OCI-LY3 (cell line): ENCODE measurements around the gene AFP.

Experiments used
- H2AFZ ChIP-seq: fragments of 200-600, 300-600 bp; shearing (Covaris generic); 2 replicates; pipeline ENCODE4 v1.6.0; 2014; ENCODE audit warnings: antibody characterized with exemption, low read depth, low read length
- H3K27ac ChIP-seq: fragments of 200-600, 300-600 bp; sonication (generic); 2 replicates; pipeline ENCODE4 v1.5.1; 2014; ENCODE audit warnings: mild to moderate bottlenecking, low read length, moderate library complexity, mixed read lengths
- H3K27me3 ChIP-seq: fragments of 200-600, 300-600 bp; sonication (generic); 2 replicates; pipeline ENCODE4 v1.6.1; 2014; ENCODE audit warnings: low read depth, low read length, mixed read lengths
- H3K36me3 ChIP-seq: fragments of 200-600, 300-600 bp; sonication (generic); replicated peaks from 2 replicates; pipeline ENCODE3; 2014; ENCODE audit warnings: low read depth, low read length, mixed read lengths
- H3K4me1 ChIP-seq: fragments of 300-600, 200-600 bp; sonication (generic); 2 replicates; pipeline ENCODE4 v1.6.1; 2014; ENCODE audit warnings: low read length, mixed read lengths
- H3K4me2 ChIP-seq: fragments of 200-600, 300-600 bp; sonication (generic); 2 replicates; pipeline ENCODE4 v1.6.1; 2014; ENCODE audit warnings: low read length, mixed read lengths
- H3K4me3 ChIP-seq: fragments of 300-600, 200-600 bp; sonication (generic); 2 replicates; pipeline ENCODE4 v1.5.1; 2014; ENCODE audit warnings: antibody characterized with exemption, mild to moderate bottlenecking, low read length, moderate library complexity
- H3K79me2 ChIP-seq: fragments of 300-600, 200-600 bp; shearing (Covaris generic); 2 replicates; pipeline ENCODE4 v1.6.1; 2014; ENCODE audit warnings: mild to moderate bottlenecking, low read length, mixed read lengths
- H3K9ac ChIP-seq: fragments of 300-600, 200-600 bp; shearing (Covaris generic); 2 replicates; pipeline ENCODE4 v1.6.0; 2014; ENCODE audit warnings: mild to moderate bottlenecking, low read length, moderate library complexity
- H3K9me3 ChIP-seq: fragments of 200-600, 300-600 bp; shearing (Covaris generic); 2 replicates; pipeline ENCODE4 v1.6.1; 2014; ENCODE audit warnings: low read length, mixed read lengths; ENCODE audit not compliant: insufficient read depth
- H4K20me1 ChIP-seq: fragments of 200-600, 300-600 bp; sonication (generic); 2 replicates; pipeline ENCODE4 v1.6.1; 2016; ENCODE audit warnings: low read length, mixed read lengths; ENCODE audit not compliant: insufficient read depth
- EZH2phosphoT487 ChIP-seq: fragments of 200-600 bp; shearing (Covaris generic); IDR thresholded peaks from 2 replicates; pipeline ENCODE4 v1.6.1; 2018; ENCODE audit warnings: antibody characterized with exemption, mixed run types, low read depth
- TF ChIP-seq, protein P1 (sequence below): fragments of 200-600, 300-600 bp; sonication (generic); IDR thresholded peaks from 2 replicates; pipeline ENCODE4 v1.5.1; 2014; ENCODE audit warnings: antibody characterized with exemption, low read length, low read depth

The AFP gene

DNA sequence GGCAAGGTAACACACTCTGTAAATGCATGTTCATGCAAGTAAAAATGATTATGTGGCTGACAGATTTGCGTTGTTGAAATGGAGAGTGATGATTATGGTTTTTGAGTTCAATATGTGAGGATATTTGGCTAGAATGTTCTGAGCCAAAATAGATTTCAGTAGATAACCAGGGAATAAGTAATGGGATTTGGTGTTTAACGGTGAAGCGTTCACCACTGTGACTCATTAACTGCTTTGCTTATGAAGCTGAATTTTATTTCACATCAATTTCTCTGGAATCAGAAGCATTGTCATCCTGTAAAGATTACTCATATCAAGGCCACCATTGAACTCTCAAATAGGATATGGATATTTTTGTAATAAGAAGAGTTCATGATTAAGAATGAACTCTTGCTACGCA is 11.7 kb downstream of the AFP start:
- Histone ChIP-seq H3K9me3 (no peaks in the 10 kb centered on the region), H3K79me2 (no peaks in the 10 kb centered on the region)
- TF ChIP-seq, protein P1, sequence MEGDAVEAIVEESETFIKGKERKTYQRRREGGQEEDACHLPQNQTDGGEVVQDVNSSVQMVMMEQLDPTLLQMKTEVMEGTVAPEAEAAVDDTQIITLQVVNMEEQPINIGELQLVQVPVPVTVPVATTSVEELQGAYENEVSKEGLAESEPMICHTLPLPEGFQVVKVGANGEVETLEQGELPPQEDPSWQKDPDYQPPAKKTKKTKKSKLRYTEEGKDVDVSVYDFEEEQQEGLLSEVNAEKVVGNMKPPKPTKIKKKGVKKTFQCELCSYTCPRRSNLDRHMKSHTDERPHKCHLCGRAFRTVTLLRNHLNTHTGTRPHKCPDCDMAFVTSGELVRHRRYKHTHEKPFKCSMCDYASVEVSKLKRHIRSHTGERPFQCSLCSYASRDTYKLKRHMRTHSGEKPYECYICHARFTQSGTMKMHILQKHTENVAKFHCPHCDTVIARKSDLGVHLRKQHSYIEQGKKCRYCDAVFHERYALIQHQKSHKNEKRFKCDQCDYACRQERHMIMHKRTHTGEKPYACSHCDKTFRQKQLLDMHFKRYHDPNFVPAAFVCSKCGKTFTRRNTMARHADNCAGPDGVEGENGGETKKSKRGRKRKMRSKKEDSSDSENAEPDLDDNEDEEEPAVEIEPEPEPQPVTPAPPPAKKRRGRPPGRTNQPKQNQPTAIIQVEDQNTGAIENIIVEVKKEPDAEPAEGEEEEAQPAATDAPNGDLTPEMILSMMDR, result no peak
- no peak for TF ChIP-seq EZH2phosphoT487

DNA sequence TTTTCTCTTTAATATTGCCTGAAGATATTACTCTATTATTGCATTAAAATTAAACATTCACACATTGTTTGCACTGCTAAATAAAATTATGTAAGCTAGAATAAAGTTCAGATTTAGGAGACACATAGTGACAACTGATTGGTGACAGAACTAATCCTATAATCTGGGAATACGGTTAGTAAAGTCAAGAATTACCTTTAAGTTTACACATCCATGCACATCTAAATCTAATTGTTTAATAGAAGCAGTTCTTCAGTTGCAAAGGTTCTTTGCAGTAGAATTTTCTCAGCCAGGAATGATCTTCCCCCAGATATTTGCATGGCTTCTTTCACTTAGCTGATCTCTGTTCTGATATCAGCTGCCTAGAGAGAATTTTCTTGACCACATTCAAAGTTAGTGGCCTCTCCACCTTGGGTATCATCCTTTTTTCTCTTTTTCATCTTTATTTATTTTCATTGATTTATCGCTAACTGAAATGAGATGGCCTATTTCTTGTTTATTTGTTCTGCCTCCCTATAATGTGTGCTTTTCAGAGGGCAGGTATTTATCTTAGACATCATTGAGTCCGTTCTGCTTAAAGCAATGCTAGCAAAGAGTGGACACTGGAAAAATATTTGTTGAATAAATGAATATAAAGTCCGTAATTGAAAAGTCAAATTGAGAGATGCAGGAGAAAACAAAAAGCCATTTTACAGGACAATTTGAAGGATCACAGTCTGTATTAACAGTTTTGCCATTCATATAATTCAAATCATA is 12.6 kb downstream of the AFP start:
- H2AFZ ChIP-seq, result no peak overlapping the region
- H3K4me2 ChIP-seq, result no peak overlapping the region
- peaks cover 16% of the 10 kb centered on the region for H3K27me3 ChIP-seq
- H3K79me2 ChIP-seq, result no peaks in the 10 kb centered on the region
- no peaks in the 10 kb centered on the region for H3K9me3 ChIP-seq
- no peaks in the 10 kb centered on the region for H3K36me3 ChIP-seq
- no peak overlapping the region for H3K27ac ChIP-seq
- H3K4me3 ChIP-seq, result no peak overlapping the region
- no peak for TF ChIP-seq EZH2phosphoT487
- TF ChIP-seq, protein P1, result no peak
- H3K4me1 ChIP-seq, result no peaks in the 10 kb centered on the region
- no peak overlapping the region for H3K9ac ChIP-seq
- no peaks in the 10 kb centered on the region for H4K20me1 ChIP-seq

More for the DNA sequence above, 11.7 kb downstream of the AFP start:
- H3K9ac ChIP-seq, result no peak overlapping the region
- peaks cover 23% of the 10 kb centered on the region for H3K27me3 ChIP-seq
- no peak overlapping the region for H3K4me2 ChIP-seq
- no peaks in the 10 kb centered on the region for H3K4me1 ChIP-seq
- H4K20me1 ChIP-seq, result no peaks in the 10 kb centered on the region
- no peaks in the 10 kb centered on the region for H3K36me3 ChIP-seq
- no peak overlapping the region for H2AFZ ChIP-seq
- no peak overlapping the region for H3K27ac ChIP-seq
- H3K4me3 ChIP-seq, result no peak overlapping the region

DNA sequence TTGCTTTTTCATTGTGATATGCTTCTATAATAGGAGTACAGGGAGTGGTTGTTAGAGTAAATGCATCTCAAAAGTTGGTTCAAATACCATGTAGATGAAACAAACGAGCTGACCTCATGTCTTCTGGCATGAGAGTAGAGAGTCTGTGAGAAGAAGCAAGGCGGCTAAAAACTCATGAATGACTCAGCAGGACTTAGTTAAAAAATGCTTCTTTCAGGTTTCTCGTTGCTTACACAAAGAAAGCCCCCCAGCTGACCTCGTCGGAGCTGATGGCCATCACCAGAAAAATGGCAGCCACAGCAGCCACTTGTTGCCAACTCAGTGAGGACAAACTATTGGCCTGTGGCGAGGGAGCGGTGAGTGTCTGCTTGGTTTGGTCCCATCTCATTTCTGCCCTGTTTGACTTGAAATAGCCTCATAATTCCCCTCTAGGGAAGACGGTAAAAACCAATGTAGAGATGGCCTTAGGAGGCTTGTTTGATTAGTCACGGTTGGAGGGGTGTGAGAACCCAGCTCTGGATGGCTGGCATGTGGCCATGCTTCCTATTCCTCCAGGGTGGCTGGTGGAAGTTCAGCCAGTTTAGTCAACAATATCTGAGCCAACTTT is 14.5 kb downstream of the AFP start:
- Histone ChIP-seq H3K4me1 (no peaks in the 10 kb centered on the region), H2AFZ (no peak overlapping the region; the same call in 1 of the 2 replicates), H3K4me2 (no peak overlapping the region), H3K9me3 (no peaks in the 10 kb centered on the region), H4K20me1 (no peaks in the 10 kb centered on the region), H3K27ac (no peak overlapping the region), H3K27me3 (peaks cover 16% of the 10 kb centered on the region), H3K36me3 (no peaks in the 10 kb centered on the region), H3K9ac (no peak overlapping the region), H3K79me2 (no peaks in the 10 kb centered on the region), H3K4me3 (no peak overlapping the region)
- TF ChIP-seq EZH2phosphoT487, result no peak
- TF ChIP-seq, protein P1, result no peak

DNA sequence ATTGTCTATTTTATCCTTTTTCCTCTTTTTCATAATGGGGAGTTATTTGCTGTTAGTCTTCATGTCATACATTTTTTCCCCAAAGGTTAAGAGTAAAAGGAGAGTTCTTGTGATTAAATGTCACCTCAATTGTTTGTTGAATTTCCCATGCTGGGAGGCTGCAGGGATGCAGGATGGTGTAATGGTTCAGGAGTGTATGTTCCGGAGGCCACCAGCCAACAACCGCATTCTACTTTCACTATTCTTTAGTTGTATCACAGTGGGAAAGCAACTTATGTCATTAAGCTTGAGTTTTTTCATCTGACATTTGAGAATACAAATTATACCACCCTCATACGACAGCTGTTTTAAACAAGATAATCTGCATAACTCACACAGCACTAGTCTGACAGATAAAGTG is 15.4 kb downstream of the AFP start:
- H3K27me3 ChIP-seq, result peaks cover 16% of the 10 kb centered on the region
- TF ChIP-seq, protein P1, result no peak
- no peak for TF ChIP-seq EZH2phosphoT487
- H3K4me3 ChIP-seq, result no peak overlapping the region

More for the DNA sequence above, 15.4 kb downstream of the AFP start:
- no peaks in the 10 kb centered on the region for H3K4me1 ChIP-seq
- H3K9me3 ChIP-seq, result no peaks in the 10 kb centered on the region
- H3K36me3 ChIP-seq, result no peaks in the 10 kb centered on the region
- H2AFZ ChIP-seq, result no peak overlapping the region
- H3K27ac ChIP-seq, result no peak overlapping the region
- H4K20me1 ChIP-seq, result no peaks in the 10 kb centered on the region
- H3K79me2 ChIP-seq, result no peaks in the 10 kb centered on the region
- H3K9ac ChIP-seq, result no peak overlapping the region
- H3K4me2 ChIP-seq, result no peak overlapping the region
